Testis (tissue), 2 donors: ENCODE measurements around the gene DTX2.
"Not testable (repeated sequence)": the region's sequence is repeated elsewhere in the genome, so short reads cannot be mapped to it uniquely, and the experiment has no call there.

ENCODE experiments used
- CTCF ChIP-seq, 3 experiments: fragments of 450-650 bp in 2 of 3; fragments of 200-600 bp in 1 of 3; sonication (generic) in 1 of 3; IDR thresholded peaks; one replicate each; pipeline ENCODE4 v1.5.1; 2016 to 2019; ENCODE audit warnings: antibody characterized with exemption in 3 of 3, mild to moderate bottlenecking in 2 of 3, moderate library complexity in 1 of 3
- POLR2A ChIP-seq: fragments of 450-650 bp; IDR thresholded peaks from one replicate; pipeline ENCODE4 v1.6.1; 2017; ENCODE audit warnings: antibody characterized with exemption, mild to moderate bottlenecking, moderate library complexity

GRCh38 chr7:76499201-76499923 lies 37.9 kb downstream of the DTX2 start:
- not testable (repeated sequence) for TF ChIP-seq POLR2A; CTCF (IDR thresholded peaks at IDR 0.05)
